ENCODE measurements around the gene MCEMP1. TPM values are rescaled to one million over a fixed set of nuclear protein-coding genes. Genes with fewer than 3 reads are reported as not detected.
A peak's percentile ranks its signal among the peaks of the same experiment; 100 is the strongest.

Gene MCEMP1
- total and polyA plus RNA-seq, 2 of the 13 experiments (the other 11 are each of a cell fraction or from before 2014, with no cell fraction given) = not detected

DNA sequence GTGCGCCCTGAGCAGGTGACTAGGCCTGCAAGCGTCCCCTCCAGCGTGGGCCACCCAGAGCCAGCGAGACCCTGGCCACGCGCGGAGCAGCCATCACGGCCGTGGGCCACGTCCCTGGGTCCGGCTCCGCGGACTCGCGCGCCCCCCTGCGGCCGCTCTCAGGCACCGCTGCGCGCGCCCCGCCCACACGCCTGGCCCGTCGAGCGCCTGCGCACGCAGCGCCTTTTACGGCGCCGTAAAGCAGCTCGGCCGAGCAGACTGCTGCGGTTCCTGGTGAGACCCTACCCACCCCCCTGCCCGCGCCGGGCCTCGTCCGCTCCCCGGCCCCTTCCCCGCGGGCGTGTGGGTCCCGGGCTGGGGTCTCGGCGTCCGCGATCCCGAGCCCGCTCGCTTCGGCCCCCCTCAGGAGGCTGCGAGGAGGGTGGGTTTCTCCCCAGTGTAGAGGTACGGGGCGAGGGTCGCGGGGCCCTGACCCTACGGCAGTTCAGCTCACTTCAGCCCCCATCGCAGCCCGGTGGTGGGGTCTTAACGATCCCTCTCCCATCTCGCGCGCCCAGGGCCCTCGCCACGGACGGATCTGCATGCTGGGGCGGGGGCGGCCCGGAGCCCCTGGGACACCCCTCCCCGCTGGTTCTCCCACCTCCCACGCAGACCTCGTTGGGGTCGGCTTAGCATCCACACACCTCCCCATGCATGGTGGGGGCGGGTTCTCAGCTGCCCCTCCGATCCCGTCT is 3.9 kb downstream of the MCEMP1 start, which contains the start of gene TRAPPC5 (continued):
- TF ChIP-seq, protein P1, sequence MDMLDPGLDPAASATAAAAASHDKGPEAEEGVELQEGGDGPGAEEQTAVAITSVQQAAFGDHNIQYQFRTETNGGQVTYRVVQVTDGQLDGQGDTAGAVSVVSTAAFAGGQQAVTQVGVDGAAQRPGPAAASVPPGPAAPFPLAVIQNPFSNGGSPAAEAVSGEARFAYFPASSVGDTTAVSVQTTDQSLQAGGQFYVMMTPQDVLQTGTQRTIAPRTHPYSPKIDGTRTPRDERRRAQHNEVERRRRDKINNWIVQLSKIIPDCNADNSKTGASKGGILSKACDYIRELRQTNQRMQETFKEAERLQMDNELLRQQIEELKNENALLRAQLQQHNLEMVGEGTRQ (IDR thresholded peaks at IDR 0.05; ENCODE audit: low read depth, low read length) = no peak
- TF ChIP-seq, protein P1 (CRISPR knock-in tag; IDR thresholded peaks at IDR 0.05; ENCODE audit: borderline replicate concordance) = no peak
- TF ChIP-seq SSRP1 (CRISPR knock-in tag; IDR thresholded peaks at IDR 0.05) = no peak
- TF ChIP-seq ZNF24 (IDR thresholded peaks at IDR 0.05) = no peak
- TF ChIP-seq HMG20A (CRISPR knock-in tag; IDR thresholded peaks at IDR 0.05; ENCODE audit: borderline replicate concordance) = no peak
- 0 out of 2 replicates have a peak, but pooled peaks have one; percentile 39 for TF ChIP-seq ZFYVE20 (CRISPR knock-in tag; IDR thresholded peaks at IDR 0.05; ENCODE audit: borderline replicate concordance, low read depth)
- no peak for TF ChIP-seq ZEB1 (IDR thresholded peaks at IDR 0.05; ENCODE audit: insufficient replicate concordance, low read depth)
- TF ChIP-seq, protein P2, sequence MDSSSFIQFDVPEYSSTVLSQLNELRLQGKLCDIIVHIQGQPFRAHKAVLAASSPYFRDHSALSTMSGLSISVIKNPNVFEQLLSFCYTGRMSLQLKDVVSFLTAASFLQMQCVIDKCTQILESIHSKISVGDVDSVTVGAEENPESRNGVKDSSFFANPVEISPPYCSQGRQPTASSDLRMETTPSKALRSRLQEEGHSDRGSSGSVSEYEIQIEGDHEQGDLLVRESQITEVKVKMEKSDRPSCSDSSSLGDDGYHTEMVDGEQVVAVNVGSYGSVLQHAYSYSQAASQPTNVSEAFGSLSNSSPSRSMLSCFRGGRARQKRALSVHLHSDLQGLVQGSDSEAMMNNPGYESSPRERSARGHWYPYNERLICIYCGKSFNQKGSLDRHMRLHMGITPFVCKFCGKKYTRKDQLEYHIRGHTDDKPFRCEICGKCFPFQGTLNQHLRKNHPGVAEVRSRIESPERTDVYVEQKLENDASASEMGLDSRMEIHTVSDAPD (CRISPR knock-in tag; IDR thresholded peaks at IDR 0.05) = no peak
- TF ChIP-seq REST (IDR thresholded peaks at IDR 0.05; ENCODE audit: borderline replicate concordance in 1 of 2, low read depth in 1 of 2, low read length in 2 of 2) = no peak
- TF ChIP-seq ZNF441 (CRISPR knock-in tag; IDR thresholded peaks at IDR 0.05; ENCODE audit: borderline replicate concordance) = no peak
- TF ChIP-seq ZNF496 (CRISPR knock-in tag; IDR thresholded peaks at IDR 0.05; ENCODE audit: insufficient replicate concordance) = no peak
- TF ChIP-seq TERF1 (CRISPR knock-in tag; IDR thresholded peaks at IDR 0.05) = no peak
- TF ChIP-seq SAFB2 (CRISPR knock-in tag; IDR thresholded peaks at IDR 0.05; ENCODE audit: borderline replicate concordance, low read depth) = no peak; the same call in 1 of the 2 replicates
- no peak for TF ChIP-seq FOXO1 (CRISPR knock-in tag; IDR thresholded peaks at IDR 0.05)
- TF ChIP-seq, protein P3, sequence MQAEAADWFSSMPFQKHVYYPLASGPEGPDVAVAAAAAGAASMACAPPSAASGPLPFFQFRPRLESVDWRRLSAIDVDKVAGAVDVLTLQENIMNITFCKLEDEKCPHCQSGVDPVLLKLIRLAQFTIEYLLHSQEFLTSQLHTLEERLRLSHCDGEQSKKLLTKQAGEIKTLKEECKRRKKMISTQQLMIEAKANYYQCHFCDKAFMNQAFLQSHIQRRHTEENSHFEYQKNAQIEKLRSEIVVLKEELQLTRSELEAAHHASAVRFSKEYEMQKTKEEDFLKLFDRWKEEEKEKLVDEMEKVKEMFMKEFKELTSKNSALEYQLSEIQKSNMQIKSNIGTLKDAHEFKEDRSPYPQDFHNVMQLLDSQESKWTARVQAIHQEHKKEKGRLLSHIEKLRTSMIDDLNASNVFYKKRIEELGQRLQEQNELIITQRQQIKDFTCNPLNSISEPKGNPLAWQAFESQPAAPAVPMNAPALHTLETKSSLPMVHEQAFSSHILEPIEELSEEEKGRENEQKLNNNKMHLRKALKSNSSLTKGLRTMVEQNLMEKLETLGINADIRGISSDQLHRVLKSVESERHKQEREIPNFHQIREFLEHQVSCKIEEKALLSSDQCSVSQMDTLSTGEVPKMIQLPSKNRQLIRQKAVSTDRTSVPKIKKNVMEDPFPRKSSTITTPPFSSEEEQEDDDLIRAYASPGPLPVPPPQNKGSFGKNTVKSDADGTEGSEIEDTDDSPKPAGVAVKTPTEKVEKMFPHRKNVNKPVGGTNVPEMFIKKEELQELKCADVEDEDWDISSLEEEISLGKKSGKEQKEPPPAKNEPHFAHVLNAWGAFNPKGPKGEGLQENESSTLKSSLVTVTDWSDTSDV (CRISPR knock-in tag; IDR thresholded peaks at IDR 0.05) = 0 out of 2 replicates have a peak, but pooled peaks have one; percentile 42
- TF ChIP-seq NR3C1 (CRISPR knock-in tag; IDR thresholded peaks at IDR 0.05) = no peak
- 0 out of 2 replicates have a peak, but pooled peaks have one; percentile 14 for TF ChIP-seq CHD2 (IDR thresholded peaks at IDR 0.05; ENCODE audit: low read depth, low read length)

Measured in HepG2 (cell line).